Measurements from ENCODE around the gene ZDHHC13.

GRCh38 chr11:19164230-19164855 is 47.4 kb downstream of the ZDHHC13 start:
- no peak for TF ChIP-seq CTCF (IDR thresholded peaks at IDR 0.05)
- TF ChIP-seq POLR2A (IDR thresholded peaks at IDR 0.05), result no peak

Data from esophagus squamous epithelium (tissue), 4 donors.